RWPE2 (cell line): ENCODE measurements around the gene CAPS2.

Source experiments
- ATAC-seq: fragments of 200-7000 bp; cut with Tn5 transposase; 3 replicates; pipeline ENCODE4 v1.9.1; 2021; ENCODE audit warnings: low read depth
- DNase-seq: peaks from one replicate; pipeline ENCODE4 v3.0.0-alpha.2; 2020; ENCODE audit warnings: low spot score
- H3K27ac ChIP-seq: fragments of 450-650 bp; 2 replicates; pipeline ENCODE4 v1.5.1; 2017; ENCODE audit warnings: mild to moderate bottlenecking; ENCODE audit not compliant: poor library complexity, severe bottlenecking
- H3K27me3 ChIP-seq: fragments of 250-450 bp; sonication (Bioruptor Pico); 2 replicates; pipeline ENCODE4 v1.5.1; 2021; ENCODE audit warnings: mild to moderate bottlenecking, moderate library complexity; ENCODE audit not compliant: insufficient read depth, poor library complexity, severe bottlenecking
- H3K36me3 ChIP-seq: fragments of 250-450 bp; sonication (Bioruptor Pico); 2 replicates; pipeline ENCODE4 v1.5.1; 2020; ENCODE audit warnings: low read depth, mild to moderate bottlenecking, moderate library complexity
- H3K4me1 ChIP-seq: fragments of 250-450 bp; sonication (Bioruptor Pico); 2 replicates; pipeline ENCODE4 v1.5.1; 2021; ENCODE audit warnings: mild to moderate bottlenecking, moderate library complexity; ENCODE audit not compliant: insufficient read depth, poor library complexity, severe bottlenecking
- H3K4me3 ChIP-seq: fragments of 250-450 bp; sonication (Bioruptor Pico); 2 replicates; pipeline ENCODE4 v1.5.1; 2021; ENCODE audit warnings: mild to moderate bottlenecking, moderate library complexity; ENCODE audit not compliant: severe bottlenecking
- H3K9me3 ChIP-seq: fragments of 250-450 bp; sonication (Bioruptor Pico); 2 replicates; pipeline ENCODE4 v1.5.1; 2021; ENCODE audit warnings: mild to moderate bottlenecking, moderate library complexity; ENCODE audit not compliant: severe bottlenecking
- TF ChIP-seq, protein P1 (sequence below): fragments of 450-650 bp; IDR thresholded peaks from one replicate; pipeline ENCODE4 v1.5.1; 2017; ENCODE audit warnings: mild to moderate bottlenecking, moderate library complexity; ENCODE audit not compliant: poor library complexity, severe bottlenecking

CAPS2 gene

DNA sequence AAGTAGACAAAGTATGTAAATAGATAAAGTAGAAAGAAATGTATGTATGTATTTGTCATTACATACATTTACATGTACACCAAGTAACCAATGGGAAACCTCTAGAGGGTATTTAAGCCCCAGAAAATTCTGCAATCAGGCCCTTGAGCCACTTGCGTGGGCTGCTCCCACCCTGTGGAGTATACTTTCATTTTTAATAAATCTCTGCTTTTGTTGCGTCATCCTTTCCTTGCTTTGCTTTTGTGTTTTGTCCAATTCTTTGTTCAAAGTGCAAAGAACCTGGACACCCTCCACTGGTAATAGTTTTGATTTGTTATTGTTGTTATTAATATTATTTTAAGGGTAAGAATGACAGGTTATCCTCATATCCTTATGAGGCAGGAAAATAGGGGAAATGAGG lies 21.8 kb downstream of the CAPS2 start:
- TF ChIP-seq, protein P1, sequence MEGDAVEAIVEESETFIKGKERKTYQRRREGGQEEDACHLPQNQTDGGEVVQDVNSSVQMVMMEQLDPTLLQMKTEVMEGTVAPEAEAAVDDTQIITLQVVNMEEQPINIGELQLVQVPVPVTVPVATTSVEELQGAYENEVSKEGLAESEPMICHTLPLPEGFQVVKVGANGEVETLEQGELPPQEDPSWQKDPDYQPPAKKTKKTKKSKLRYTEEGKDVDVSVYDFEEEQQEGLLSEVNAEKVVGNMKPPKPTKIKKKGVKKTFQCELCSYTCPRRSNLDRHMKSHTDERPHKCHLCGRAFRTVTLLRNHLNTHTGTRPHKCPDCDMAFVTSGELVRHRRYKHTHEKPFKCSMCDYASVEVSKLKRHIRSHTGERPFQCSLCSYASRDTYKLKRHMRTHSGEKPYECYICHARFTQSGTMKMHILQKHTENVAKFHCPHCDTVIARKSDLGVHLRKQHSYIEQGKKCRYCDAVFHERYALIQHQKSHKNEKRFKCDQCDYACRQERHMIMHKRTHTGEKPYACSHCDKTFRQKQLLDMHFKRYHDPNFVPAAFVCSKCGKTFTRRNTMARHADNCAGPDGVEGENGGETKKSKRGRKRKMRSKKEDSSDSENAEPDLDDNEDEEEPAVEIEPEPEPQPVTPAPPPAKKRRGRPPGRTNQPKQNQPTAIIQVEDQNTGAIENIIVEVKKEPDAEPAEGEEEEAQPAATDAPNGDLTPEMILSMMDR: no peak
- ATAC-seq (no peak), DNase-seq (no peak)
- Histone ChIP-seq H3K9me3 (no peaks in the 10 kb centered on the region), H3K4me1 (no peaks in the 10 kb centered on the region), H3K36me3 (no peaks in the 10 kb centered on the region), H3K27me3 (no peaks in the 10 kb centered on the region), H3K4me3 (no peak overlapping the region), H3K27ac (no peak overlapping the region)

DNA sequence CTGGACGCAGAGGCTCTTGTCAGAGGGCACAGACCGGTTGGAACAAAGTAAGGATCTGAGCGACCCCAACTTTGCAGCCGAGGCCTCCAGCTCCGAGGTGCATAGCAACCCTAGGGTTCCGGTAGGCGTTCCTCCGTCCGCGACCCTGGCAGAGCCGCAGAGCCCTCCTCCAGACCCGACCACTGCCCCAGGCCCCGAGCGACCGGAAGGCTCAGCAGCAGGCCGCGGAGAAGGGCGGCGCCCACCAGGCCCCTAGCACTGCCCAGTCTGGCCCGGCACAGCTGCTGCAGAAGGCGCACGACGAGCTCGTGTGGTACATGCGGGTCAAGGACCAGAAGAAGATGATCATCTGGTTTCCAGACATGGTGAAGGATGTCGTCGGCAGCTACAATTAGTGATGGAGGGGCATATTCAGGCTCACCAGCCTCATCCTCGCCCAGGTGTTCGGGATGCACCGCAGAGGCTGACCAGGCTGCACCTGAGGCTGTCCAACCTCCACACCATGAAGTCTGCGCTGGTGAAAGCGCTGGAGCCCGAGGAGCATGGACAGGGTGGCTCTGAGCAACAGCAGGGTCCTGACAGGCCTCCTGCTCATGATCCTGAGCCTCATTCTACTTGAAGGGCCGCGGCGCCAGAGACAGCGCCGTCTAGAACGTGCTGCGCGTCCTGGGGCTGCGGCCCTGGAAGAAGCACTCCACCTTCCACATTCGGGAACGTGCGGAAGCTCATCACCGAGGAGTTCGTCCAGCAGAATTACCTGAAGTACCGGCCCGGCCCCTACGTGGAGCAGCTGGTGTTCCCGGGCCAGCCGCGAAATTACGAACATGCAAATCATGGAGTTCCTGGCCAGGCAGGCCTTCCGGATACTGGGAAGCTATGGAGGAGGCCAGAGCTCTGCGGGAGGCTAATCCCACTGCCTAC lies 24.5 kb downstream of the CAPS2 start:
- no peak for ATAC-seq
- no peaks in the 10 kb centered on the region for H3K36me3 ChIP-seq
- no peak overlapping the region for H3K27ac ChIP-seq
- TF ChIP-seq, protein P1: no peak
- DNase-seq: no peak
- no peaks in the 10 kb centered on the region for H3K27me3 ChIP-seq
- H3K4me3 ChIP-seq: no peak overlapping the region
- H3K4me1 ChIP-seq: no peaks in the 10 kb centered on the region
- H3K9me3 ChIP-seq: no peaks in the 10 kb centered on the region

DNA sequence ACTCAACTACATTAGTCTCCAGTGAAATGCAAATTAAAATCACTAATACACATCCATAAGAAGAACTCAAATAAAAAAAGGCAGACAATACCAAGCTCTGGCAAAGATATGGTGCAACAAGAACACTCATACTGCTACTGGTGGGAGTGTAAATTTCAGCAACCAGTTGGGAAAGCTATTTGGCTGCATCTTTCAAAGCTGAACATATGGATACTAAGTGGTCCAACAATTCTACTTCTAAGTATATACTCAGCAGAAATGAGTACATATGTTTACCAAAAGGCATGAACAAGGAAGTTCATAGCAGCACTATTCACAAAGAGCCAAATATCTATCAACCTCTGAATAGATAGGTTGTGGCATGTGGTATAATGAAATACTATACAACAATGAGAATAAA lies 27.3 kb downstream of the CAPS2 start:
- no peaks in the 10 kb centered on the region for H3K9me3 ChIP-seq
- H3K4me1 ChIP-seq: no peaks in the 10 kb centered on the region
- no peak for ATAC-seq
- TF ChIP-seq, protein P1: no peak
- H3K36me3 ChIP-seq: no peaks in the 10 kb centered on the region
- DNase-seq: no peak
- H3K27me3 ChIP-seq: no peaks in the 10 kb centered on the region
- H3K4me3 ChIP-seq: no peak overlapping the region
- no peak overlapping the region for H3K27ac ChIP-seq

DNA sequence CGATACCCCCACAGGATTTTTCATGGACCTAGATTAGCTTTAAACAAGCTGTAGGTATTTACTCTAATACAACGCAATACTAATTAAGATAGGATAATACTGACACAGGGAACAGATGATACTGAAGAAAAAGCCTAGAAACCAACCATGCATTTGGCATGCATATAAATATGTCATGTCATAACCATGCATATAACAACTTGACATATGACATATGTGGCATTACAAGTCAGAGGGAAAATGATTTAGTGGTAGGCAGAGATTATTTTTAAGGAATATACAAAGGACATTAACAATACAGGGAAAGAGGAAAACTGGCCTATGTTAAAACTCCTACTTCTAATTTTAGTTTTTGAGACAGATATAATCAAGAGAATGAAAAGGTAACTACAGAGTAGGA lies 27.9 kb downstream of the CAPS2 start:
- H3K9me3 ChIP-seq: no peaks in the 10 kb centered on the region
- no peaks in the 10 kb centered on the region for H3K27me3 ChIP-seq
- no peak overlapping the region for H3K27ac ChIP-seq
- H3K36me3 ChIP-seq: no peaks in the 10 kb centered on the region
- DNase-seq (no peak), ATAC-seq (no peak)
- H3K4me3 ChIP-seq: no peak overlapping the region
- no peaks in the 10 kb centered on the region for H3K4me1 ChIP-seq
- TF ChIP-seq, protein P1: no peak

DNA sequence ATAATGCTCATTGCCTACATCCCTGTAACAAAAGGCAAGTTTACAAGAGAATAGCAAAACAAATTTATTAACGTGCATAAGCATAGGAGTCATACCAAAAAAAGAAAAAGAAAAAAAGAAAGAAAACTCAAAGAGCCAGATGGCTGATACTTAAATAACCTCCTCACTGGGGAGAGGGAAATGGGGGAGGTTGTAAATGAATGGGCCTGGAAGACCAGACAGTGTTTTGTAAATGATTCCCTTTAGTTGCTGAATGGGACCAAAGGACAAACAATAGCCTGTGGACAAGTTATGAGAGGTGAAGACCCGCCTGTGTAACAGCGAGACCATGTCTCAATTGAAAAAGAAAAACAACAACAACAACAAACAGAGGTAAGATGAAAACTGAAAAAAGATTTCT lies 35.3 kb downstream of the CAPS2 start:
- ATAC-seq: no peak

More for the DNA sequence above, 35.3 kb downstream of the CAPS2 start:
- no peak overlapping the region for H3K27ac ChIP-seq
- no peaks in the 10 kb centered on the region for H3K36me3 ChIP-seq
- no peaks in the 10 kb centered on the region for H3K4me1 ChIP-seq
- H3K4me3 ChIP-seq: no peak overlapping the region
- TF ChIP-seq, protein P1: no peak
- DNase-seq: no peak
- H3K9me3 ChIP-seq: no peaks in the 10 kb centered on the region
- H3K27me3 ChIP-seq: no peaks in the 10 kb centered on the region
